ENCODE data around the gene ULK1. TPM values are rescaled to one million over a fixed set of nuclear protein-coding genes. Genes with fewer than 3 reads are reported as not detected.

ULK1 gene
- total RNA-seq, 1 experiment from 2014 or later, result 72.1 TPM

DNA sequence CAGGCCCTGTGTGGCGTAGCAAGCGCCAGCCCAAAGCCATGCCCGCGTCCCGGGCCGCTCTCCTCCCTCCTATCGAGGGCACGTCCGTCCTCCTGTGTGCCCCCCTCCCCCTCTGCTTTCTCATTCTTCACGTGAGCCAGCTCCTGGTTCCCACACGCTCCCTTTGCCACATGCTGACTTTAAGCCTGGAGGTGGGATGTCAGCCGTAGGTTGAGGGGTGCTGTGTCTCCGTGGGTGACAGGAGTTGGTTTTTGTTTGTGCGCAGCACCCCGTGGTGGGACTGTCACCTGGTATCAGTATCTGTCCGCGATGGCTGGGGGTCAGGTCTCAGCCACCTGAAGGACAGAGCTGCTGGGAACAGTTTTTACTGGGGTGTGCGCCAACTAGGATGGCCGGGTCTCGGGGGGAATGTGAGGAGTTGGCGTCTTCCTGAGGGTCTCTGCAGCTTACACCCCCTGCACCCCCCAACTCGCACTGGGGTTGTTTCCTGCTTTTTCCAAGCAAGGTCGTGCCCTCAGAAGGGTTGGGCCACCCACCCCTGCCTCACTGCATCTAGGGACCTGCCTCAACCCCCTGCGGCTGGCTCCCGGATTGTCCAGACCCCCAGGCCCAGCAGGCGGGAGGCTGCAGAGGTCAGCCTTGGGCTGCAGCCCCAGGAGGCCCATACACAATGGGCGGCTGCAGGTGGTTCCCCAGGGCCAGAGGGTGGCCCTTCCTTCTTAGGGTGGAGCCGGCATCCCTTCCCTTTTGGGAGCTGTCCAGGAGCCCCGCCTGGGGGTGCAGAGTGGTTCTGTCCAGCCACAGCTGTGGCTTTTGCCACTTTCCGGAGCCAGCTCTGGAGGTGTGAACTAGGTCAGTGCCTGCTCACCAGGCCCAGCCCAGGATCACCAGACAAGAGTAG, 7.3 kb downstream of the ULK1 start:
- Histone ChIP-seq H3K27ac (ENCODE audit: low read length) (no peak overlapping the region), H3K4me3 (ENCODE audit: low read depth in 2 of 2, low read length in 2 of 2) (no peak overlapping the region), H3K27me3 (ENCODE audit: control insufficient read depth, insufficient read depth, low read length) (no peaks in the 10 kb centered on the region), H3K9me3 (ENCODE audit: control insufficient read depth, insufficient read depth, low read depth, low read length) (no peaks in the 10 kb centered on the region), H3K36me3 (ENCODE audit: control insufficient read depth, insufficient read depth, low read length) (no peaks in the 10 kb centered on the region), H3K4me1 (ENCODE audit: control insufficient read depth, insufficient read depth, low read length) (no peaks in the 10 kb centered on the region; the same call in 1 of the 2 replicates)
- BruUV-seq (replicated peaks), result no TSS peak
- in situ Hi-C loops (cut with HindIII; ENCODE audit: low pct_unique_long_range_greater_than_20kb, low sequenced_read_pairs), result no loop called here
- intact Hi-C loops (cut with micrococcal nuclease; ENCODE audit: unreplicated experiment), result no loop called here
- TF ChIP-seq POLR2AphosphoS5 (IDR thresholded peaks at IDR 0.05; ENCODE audit: low read depth, low read length), result no peak
- TF ChIP-seq, protein P1, sequence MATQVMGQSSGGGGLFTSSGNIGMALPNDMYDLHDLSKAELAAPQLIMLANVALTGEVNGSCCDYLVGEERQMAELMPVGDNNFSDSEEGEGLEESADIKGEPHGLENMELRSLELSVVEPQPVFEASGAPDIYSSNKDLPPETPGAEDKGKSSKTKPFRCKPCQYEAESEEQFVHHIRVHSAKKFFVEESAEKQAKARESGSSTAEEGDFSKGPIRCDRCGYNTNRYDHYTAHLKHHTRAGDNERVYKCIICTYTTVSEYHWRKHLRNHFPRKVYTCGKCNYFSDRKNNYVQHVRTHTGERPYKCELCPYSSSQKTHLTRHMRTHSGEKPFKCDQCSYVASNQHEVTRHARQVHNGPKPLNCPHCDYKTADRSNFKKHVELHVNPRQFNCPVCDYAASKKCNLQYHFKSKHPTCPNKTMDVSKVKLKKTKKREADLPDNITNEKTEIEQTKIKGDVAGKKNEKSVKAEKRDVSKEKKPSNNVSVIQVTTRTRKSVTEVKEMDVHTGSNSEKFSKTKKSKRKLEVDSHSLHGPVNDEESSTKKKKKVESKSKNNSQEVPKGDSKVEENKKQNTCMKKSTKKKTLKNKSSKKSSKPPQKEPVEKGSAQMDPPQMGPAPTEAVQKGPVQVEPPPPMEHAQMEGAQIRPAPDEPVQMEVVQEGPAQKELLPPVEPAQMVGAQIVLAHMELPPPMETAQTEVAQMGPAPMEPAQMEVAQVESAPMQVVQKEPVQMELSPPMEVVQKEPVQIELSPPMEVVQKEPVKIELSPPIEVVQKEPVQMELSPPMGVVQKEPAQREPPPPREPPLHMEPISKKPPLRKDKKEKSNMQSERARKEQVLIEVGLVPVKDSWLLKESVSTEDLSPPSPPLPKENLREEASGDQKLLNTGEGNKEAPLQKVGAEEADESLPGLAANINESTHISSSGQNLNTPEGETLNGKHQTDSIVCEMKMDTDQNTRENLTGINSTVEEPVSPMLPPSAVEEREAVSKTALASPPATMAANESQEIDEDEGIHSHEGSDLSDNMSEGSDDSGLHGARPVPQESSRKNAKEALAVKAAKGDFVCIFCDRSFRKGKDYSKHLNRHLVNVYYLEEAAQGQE (IDR thresholded peaks at IDR 0.05; ENCODE audit: insufficient read depth in 1 of 2, low read depth in 2 of 2, low read length in 1 of 2), result no peak
- TF ChIP-seq, protein P2, sequence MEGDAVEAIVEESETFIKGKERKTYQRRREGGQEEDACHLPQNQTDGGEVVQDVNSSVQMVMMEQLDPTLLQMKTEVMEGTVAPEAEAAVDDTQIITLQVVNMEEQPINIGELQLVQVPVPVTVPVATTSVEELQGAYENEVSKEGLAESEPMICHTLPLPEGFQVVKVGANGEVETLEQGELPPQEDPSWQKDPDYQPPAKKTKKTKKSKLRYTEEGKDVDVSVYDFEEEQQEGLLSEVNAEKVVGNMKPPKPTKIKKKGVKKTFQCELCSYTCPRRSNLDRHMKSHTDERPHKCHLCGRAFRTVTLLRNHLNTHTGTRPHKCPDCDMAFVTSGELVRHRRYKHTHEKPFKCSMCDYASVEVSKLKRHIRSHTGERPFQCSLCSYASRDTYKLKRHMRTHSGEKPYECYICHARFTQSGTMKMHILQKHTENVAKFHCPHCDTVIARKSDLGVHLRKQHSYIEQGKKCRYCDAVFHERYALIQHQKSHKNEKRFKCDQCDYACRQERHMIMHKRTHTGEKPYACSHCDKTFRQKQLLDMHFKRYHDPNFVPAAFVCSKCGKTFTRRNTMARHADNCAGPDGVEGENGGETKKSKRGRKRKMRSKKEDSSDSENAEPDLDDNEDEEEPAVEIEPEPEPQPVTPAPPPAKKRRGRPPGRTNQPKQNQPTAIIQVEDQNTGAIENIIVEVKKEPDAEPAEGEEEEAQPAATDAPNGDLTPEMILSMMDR (IDR thresholded peaks at IDR 0.05), result no peak
- TF ChIP-seq SIN3A (IDR thresholded peaks at IDR 0.05; ENCODE audit: borderline replicate concordance, insufficient read depth, low read depth, low read length), result no peak
- TF ChIP-seq TCF7L2 (IDR thresholded peaks at IDR 0.05; ENCODE audit: low read depth, low read length), result no peak
- ChIA-PET POLR2A (no interaction called here), CTCF (no interaction called here)
- DNase-seq (ENCODE audit: low read depth, low spot score) (no peak), ATAC-seq (peak; percentile 14; the same call in 1 of the 2 replicates)

DNA sequence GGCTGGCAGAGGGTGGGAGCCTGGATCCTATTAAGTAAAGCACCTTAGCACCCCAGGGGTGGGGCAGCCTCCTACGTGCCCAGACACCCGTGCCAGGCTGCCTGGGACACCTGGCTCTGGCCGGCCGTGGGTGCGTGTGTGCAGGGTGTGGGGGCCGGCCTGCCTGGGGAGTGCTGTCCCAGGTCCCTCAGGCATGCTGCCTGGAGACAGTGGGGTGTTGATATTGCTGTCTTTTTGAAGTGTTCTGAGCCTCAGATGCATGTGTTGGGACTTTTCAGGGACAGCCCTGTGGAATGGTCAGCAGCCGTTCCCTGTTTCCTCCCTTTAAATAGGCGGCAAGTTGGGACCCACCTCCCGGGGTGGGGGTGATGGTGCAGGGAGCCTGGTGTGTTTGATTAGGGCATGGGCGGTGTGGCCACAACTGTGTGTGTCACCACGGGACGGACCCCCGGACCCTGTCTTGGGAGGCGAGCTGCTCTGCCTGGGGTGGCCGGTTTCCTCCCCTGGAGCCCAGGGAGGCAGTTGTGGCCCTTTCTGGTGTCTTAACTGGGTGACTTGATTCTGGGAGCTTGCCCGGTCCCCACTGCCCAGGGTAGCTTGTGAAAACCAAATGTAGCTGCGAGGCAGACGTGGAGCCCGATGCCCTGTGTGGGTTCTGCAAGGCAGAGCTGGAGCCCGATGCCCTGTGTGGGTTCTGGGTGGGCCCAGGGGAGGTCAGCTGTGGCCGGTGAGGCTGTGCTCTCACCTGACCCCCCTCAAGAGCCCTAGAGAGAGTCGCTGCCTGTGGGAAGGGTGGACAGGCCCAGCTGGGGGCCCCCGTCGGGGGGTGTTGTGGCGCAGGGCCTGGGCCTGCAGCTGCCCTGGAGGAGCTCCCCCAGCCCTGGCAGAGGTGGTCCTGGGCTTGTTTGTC, 8.2 kb downstream of the ULK1 start:
- BruUV-seq (replicated peaks), result no TSS peak
- no peak overlapping the region for H3K27ac ChIP-seq (ENCODE audit: low read length)

More for the DNA sequence above, 8.2 kb downstream of the ULK1 start:
- H3K4me3 ChIP-seq (ENCODE audit: low read depth in 2 of 2, low read length in 2 of 2), result no peak overlapping the region
- POLR2A ChIA-PET, result no interaction called here
- CTCF ChIA-PET, result no interaction called here
- no peaks in the 10 kb centered on the region for H3K9me3 ChIP-seq (ENCODE audit: control insufficient read depth, insufficient read depth, low read depth, low read length)
- H3K36me3 ChIP-seq (ENCODE audit: control insufficient read depth, insufficient read depth, low read length), result no peaks in the 10 kb centered on the region
- TF ChIP-seq, protein P1 (IDR thresholded peaks at IDR 0.05; ENCODE audit: insufficient read depth in 1 of 2, low read depth in 2 of 2, low read length in 1 of 2), result no peak
- no peak for TF ChIP-seq TCF7L2 (IDR thresholded peaks at IDR 0.05; ENCODE audit: low read depth, low read length)
- TF ChIP-seq SIN3A (IDR thresholded peaks at IDR 0.05; ENCODE audit: borderline replicate concordance, insufficient read depth, low read depth, low read length), result no peak
- TF ChIP-seq, protein P2 (IDR thresholded peaks at IDR 0.05), result no peak
- no peak for TF ChIP-seq POLR2AphosphoS5 (IDR thresholded peaks at IDR 0.05; ENCODE audit: low read depth, low read length)
- DNase-seq (ENCODE audit: low read depth, low spot score), result no peak
- no peaks in the 10 kb centered on the region; the same call in 1 of the 2 replicates for H3K4me1 ChIP-seq (ENCODE audit: control insufficient read depth, insufficient read depth, low read length)
- intact Hi-C loops (cut with micrococcal nuclease; ENCODE audit: unreplicated experiment), result no loop called here
- in situ Hi-C loops (cut with HindIII; ENCODE audit: low pct_unique_long_range_greater_than_20kb, low sequenced_read_pairs), result no loop called here
- 0 out of 2 replicates have a peak, but pooled peaks have one; percentile 22 for ATAC-seq
- no peaks in the 10 kb centered on the region for H3K27me3 ChIP-seq (ENCODE audit: control insufficient read depth, insufficient read depth, low read length)

Data from Panc1 (cell line).